NCI-H774 (cell line): ENCODE results near the gene AIFM1.

Experiments used
- DNase-seq: peaks from one replicate; lab custom pipeline; 2025; lab: John Stamatoyannopoulos, UW

Gene AIFM1

DNA sequence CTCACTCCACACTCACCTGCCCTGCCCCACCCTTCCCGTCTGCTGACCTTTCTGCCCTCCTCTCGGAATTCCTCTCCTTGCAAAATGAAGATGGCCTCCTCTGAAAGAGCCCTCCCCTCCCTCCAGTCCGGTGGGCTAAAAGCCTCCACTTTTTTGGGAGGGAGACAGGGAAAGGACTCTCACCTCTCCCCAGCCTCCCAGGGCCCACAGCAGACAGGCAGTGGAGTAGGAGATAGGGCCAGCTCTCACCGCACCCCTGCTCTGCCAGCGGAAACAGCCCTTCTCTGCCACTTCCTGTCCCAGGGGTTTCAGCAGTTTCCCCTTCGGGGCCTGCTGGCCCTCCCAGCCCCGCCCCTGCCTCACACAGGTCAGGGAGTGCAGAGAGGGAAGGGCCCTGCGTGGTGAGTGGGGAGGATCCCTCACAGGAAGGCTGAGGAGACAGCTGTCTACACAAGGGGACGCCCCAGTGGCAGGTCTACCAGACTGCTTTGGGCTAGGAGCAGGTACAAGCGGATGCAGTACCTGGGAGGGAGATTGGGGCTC is 73.6 kb downstream of the AIFM1 start:
- no peak for DNase-seq

DNA sequence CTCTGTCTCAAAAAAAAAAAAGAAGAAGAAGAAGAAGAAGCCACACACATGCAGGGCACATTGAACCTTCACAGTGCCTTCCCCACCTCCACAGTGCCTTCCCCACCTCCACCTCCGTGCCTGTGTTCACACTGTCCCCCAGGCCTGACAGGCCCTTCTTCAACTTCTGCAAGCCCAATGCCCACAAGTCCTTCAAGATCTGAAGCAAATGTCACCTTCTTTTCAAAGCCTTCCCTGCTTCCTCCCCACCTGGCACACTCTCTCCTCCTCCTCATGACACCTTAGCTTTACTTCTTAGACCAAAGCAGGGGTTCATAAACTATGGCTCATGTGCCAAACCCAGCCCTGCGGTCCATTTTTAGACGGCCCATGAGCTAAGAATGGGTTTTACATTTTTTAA is 75.3 kb downstream of the AIFM1 start:
- DNase-seq = no peak

DNA sequence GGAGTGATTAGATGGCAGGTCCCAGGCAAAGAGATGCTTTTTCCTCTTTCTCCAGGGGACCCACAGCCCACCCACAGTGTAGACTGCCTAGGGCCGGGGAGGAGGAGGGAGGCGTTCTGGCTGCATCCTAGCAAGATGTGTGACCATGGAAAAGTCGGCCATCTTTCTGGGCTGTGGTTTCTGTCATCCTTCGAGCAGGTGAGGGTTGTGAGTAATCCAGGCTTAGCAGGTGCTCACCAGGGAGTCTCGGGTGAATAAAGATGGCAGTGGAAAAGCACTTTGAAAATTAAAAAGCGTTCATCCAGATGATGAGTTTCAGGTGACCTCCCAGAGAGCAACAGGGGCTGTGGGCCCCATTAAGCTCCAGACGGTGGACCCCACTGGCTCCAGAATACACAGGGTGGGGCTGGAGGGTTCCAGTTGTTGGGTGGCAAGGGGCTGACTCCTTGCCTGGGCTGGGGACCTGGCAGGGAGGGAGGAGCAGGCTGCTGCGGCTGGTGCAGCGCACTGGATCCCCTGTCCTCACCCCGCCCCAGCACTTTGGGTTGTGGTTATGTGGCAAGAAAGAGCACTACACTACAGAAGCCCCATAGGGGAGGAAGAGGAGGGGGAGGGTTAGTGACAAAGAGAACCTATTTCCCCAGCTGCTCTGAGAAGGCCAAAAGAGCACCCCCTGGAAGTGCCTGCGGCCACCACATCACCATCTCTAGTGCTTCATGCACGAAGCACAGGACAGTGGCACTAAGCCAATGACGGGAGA is 79.0 kb downstream of the AIFM1 start:
- no peak for DNase-seq

DNA sequence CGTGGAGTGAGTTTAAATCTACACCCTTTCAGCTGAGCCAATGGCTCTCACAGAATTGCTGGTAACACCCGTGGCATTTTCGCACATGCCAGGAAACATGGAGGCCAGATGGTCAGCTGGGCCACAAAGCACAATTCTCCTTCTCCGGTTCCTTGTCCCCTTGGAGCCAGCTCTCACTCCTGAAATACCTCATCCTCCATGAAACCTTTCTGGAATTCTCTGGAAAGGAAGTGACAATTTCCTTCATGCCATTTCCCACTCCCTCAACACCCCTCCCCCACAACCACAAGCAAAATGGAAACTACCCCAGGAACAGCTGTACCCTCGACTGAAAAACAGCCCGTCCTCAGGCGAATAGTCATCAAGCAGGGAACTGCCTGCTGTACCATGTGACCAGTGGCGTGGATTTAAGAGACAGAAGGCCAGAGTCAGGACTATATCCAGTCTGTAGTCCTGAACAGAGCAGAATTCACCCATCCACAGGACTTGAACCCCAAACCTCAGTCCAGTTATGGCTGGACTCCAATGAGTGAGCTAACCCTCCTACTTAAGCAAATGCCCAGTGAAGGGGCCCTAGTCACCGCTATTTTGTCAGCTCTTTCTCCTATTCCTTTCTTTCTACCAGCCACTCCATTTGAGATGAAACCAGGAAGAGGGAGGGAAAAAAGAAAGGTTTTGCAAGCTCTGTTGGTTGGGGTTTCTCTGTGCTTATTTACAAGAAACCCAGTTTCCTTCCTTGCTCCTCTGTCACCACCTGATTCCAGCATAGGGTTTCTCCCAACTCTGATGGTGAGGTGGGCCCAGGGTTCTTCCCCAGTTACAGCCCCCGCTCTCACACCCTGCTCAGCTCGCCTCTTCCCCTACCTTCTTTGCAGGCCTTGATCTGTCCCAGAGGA is 79.8 kb downstream of the AIFM1 start:
- DNase-seq = no peak

- DNase-seq = no peak
Observed at GRCh38 chrX:130084631-130085237, 80.9 kb downstream of the AIFM1 start.

DNA sequence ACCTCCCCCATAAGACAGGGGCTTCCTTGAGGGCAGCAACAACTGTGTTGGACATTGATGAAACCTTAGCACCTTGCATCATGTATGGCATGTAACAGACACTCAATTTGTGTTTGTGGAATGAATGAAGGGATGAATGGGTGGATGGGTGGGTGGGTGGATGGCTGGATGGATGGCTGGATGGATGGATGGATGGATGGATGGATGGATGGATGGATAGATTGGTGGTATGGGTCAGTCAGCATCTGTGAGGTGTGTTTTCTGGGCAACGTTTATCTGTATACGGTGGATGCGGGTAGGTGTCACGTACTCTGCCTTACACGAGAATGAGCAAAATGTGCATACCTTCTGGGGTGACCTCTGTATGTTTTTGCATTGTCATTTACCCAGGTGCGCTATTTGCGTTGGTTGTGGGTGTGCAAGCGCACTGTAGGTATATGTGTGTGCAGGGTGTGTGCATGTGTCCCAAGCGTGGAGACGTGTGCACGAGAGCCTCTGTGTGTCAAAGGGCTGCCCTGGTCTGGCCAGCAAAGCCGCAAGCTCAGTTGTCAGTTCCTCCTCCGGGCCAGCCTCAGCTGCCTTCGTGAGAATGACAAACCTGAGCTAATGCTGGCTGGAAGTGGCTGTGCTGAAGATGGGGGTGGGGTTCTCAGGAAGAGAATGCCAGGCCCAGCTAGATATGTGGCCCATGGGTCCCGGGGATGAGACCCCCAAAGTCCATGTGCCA is 81.8 kb downstream of the AIFM1 start:
- DNase-seq = no peak

DNA sequence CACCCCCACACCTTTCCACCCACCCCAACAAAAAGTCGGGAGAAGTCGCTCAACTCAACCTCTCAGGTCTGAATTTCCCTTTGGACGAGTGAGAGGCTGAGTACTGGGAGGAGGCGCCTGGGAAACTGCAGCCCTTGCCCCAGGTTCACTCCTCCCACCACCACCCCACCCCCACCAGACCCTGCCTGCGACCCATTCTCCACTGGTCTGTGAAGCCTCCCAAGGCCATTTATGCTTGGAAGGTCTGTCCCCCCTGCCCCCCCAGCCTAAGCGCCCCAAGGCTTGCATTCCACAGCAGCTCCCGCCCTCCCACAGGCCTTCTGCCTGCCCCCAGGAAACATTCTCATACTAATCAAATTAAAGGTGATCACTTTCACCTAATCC is 82.5 kb downstream of the AIFM1 start:
- DNase-seq = no peak

- no peak for DNase-seq
Observed at GRCh38 chrX:130082244-130083106, 83.2 kb downstream of the AIFM1 start.

DNA sequence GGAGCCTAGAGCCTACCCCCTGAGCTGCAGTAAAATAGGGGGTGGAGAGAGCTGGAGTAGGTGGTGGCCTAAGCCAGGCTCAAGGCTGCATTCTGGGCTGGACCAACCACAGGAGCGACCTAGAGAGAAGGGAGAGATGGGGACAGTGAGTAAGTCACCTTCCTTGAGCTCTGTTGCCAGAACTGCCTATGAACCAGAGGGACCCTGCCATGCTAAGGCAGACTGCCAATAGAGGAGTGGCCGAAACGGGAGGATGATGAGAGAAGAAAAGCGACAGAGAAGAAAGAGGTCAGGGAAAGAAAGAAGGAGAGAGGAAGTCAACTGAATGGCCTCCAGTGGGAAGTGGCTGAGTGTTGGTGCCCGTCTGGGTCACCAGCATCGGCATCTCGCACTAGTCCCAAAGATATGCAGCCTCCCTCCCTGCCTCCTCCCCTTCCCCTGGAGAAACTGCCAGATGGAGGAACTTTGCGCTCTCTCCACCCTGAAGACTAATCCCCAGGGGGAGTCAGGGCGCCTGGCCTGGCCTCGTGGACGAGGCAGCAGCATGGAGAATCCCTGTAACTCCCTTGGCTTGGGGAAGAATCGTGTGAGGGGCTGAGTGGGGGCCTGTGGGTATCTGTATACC is 84.1 kb downstream of the AIFM1 start:
- DNase-seq = no peak

DNA sequence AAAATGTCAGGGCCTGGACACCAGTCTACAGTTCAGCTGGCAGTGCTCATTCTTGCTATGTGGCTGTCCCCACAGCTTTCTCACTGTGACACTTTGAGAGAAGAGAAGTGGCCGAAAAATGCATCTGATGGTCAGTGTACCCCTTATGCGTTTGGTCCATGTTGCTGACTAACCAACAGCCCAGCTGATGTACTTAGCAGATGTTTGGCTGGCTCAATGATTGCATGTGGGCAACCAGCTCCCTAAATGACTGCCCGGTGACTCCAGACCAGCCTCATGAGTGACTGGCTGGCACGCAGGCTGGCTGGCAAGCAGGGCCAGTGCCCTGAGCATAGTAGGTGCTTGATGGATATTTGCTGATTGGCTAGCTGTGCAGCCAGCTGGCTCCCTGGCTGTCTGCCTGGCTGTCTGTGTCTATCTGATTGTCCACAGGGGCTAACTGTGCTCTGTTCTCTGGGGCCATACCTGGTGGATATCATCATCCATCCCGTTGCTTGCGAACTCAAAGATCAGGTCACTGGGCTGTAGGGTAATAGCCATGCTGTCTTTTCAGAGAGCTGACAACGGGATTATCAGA is 84.8 kb downstream of the AIFM1 start:
- DNase-seq = no peak

GRCh38 chrX:130079824-130080406 is 85.7 kb downstream of the AIFM1 start:
- peak; percentile 40 for DNase-seq
